Activated T-cell treated with anti-CD3 and anti-CD28 coated beads for 48 hours (primary cell): ENCODE results near the gene POLN.

Experiments used
- DNase-seq: peaks from one replicate; pipeline ENCODE4 v3.0.0-alpha.2; 2020; ENCODE audit warnings: low read depth

Gene POLN

GRCh38 chr4:2070421-2071251, 171.3 kb downstream of the POLN start:
- DNase-seq: no peak

- DNase-seq: no peak
Observed at GRCh38 chr4:2069986-2070385, 171.9 kb downstream of the POLN start.

- no peak for DNase-seq
Observed at GRCh38 chr4:2069161-2069971, 172.6 kb downstream of the POLN start.

- no peak for DNase-seq
Observed at GRCh38 chr4:2068566-2068965, 173.4 kb downstream of the POLN start.

GRCh38 chr4:2068198-2068470, 173.8 kb downstream of the POLN start:
- no peak for DNase-seq

- DNase-seq: no peak
Observed at GRCh38 chr4:2067446-2068197, 174.3 kb downstream of the POLN start.

GRCh38 chr4:2066571-2067445, 175.1 kb downstream of the POLN start:
- no peak for DNase-seq

- DNase-seq: no peak
Observed at GRCh38 chr4:2066011-2066551, 175.8 kb downstream of the POLN start.

- DNase-seq: no peak
Observed at GRCh38 chr4:2065106-2065930, 176.6 kb downstream of the POLN start.

- no peak for DNase-seq
Observed at GRCh38 chr4:2064276-2064991, 177.5 kb downstream of the POLN start.

- no peak for DNase-seq
Observed at GRCh38 chr4:2063557-2064275, 178.2 kb downstream of the POLN start.

GRCh38 chr4:2062808-2063524, 179.0 kb downstream of the POLN start:
- DNase-seq: no peak

- DNase-seq: no peak
Observed at GRCh38 chr4:2062168-2062807, 179.6 kb downstream of the POLN start.

GRCh38 chr4:2061186-2062131, 180.5 kb downstream of the POLN start:
- no peak for DNase-seq

- no peak for DNase-seq
Observed at GRCh38 chr4:2060611-2061185, 181.2 kb downstream of the POLN start.
